Ishikawa (cell line): Measurements from ENCODE around the gene TNRC6C.

Experiments
- CEBPB ChIP-seq: IDR thresholded peaks from 2 replicates; pipeline ENCODE4 v1.6.1; 2012
- CREB1 ChIP-seq: IDR thresholded peaks from 2 replicates; pipeline ENCODE4 v1.6.1; 2012; ENCODE audit warnings: low read depth
- EGR1 ChIP-seq: IDR thresholded peaks from 2 replicates; pipeline ENCODE4 v1.6.1; 2012
- EP300 ChIP-seq: IDR thresholded peaks from 2 replicates; pipeline ENCODE4 v1.6.1; 2012; ENCODE audit warnings: borderline replicate concordance
- FOXM1 ChIP-seq: IDR thresholded peaks from 2 replicates; pipeline ENCODE4 v1.6.1; 2012; ENCODE audit warnings: low read depth, borderline replicate concordance
- MAX ChIP-seq: IDR thresholded peaks from 2 replicates; pipeline ENCODE4 v1.6.1; 2012
- NFIC ChIP-seq: IDR thresholded peaks from 2 replicates; pipeline ENCODE4 v1.6.1; 2012
- RAD21 ChIP-seq: IDR thresholded peaks from 2 replicates; pipeline ENCODE4 v1.6.1; 2012; ENCODE audit warnings: low read depth
- REST ChIP-seq: IDR thresholded peaks from 2 replicates; pipeline ENCODE4 v1.6.1; 2012; ENCODE audit warnings: low read depth, mild to moderate bottlenecking
- TAF1 ChIP-seq: IDR thresholded peaks from 2 replicates; pipeline ENCODE4 v1.6.1; 2012; ENCODE audit warnings: low read depth, mild to moderate bottlenecking
- TCF12 ChIP-seq: IDR thresholded peaks from 2 replicates; pipeline ENCODE4 v1.6.1; 2012; ENCODE audit warnings: low read depth
- TEAD4 ChIP-seq: IDR thresholded peaks from 2 replicates; pipeline ENCODE4 v1.6.1; 2012
- USF1 ChIP-seq: IDR thresholded peaks from 2 replicates; pipeline ENCODE4 v1.6.1; 2012
- YY1 ChIP-seq: IDR thresholded peaks from 2 replicates; pipeline ENCODE4 v1.6.1; 2012; ENCODE audit warnings: low read depth
- ZBTB7A ChIP-seq: IDR thresholded peaks from 2 replicates; pipeline ENCODE4 v1.6.1; 2012; ENCODE audit warnings: low read depth

Gene TNRC6C

GRCh38 chr17:78125138-78125913 lies 166.8 kb downstream of the TNRC6C start:
- TF ChIP-seq TAF1 (no peak), RAD21 (no peak), NFIC (no peak), TEAD4 (no peak), YY1 (no peak), ZBTB7A (no peak), USF1 (no peak), EGR1 (no peak), CREB1 (no peak), MAX (no peak), FOXM1 (no peak), EP300 (no peak), TCF12 (no peak), REST (no peak), CEBPB (no peak)

- no peak for TF ChIP-seq CREB1
Observed at GRCh38 chr17:78125976-78126894, 167.7 kb downstream of the TNRC6C start.

DNA sequence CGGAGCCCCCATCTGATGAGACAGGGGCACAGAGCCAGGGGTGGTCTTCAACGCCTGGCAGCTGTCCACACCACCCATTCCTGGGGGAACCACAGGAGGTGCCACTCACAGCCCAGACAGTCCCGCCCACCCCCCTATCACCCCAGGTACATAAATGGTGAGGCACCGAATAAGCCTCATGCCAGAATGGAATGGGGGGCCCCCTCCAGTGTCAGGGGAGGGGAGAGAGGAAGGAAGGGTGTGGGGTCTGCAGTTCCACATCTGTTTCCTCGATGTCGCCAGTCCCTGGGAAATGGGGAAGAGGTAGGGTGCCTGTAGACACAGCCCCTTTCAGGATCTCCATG lies 168.4 kb downstream of the TNRC6C start:
- no peak for TF ChIP-seq TEAD4
- TF ChIP-seq NFIC = no peak
- TF ChIP-seq USF1 = no peak
- TF ChIP-seq EGR1 = no peak

DNA sequence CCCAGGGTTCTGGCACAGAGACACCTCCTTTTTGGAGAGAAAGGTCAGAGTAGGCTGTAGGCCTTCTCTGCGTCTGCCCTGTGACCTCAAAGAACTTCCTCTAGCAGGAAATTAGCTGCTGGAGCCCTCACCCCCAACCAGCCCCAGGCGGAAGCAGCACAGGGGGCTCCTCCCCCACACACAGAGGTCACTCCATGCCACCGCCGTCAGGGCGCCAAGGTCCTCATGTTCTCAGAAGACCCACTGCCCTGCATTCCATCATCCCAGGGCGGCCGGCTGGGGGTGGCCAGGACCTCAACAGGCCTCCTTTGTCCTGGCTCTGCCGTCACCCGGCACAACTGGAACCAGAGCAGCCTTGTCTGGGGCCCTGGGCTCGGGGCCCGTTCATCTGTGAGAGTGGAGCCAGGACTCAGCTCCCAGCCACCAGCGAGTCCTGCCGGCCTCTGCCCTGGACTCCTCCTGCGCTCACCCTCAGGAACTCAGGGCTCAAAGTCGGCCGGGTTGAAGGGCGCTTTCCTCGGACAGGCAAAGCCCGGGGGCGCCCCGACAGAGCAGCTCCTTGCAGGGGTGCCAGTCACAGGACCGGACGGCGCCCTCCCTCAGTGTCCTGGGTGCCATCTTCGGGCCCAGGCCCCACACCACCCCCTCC lies 168.9 kb downstream of the TNRC6C start:
- TF ChIP-seq ZBTB7A (peak; percentile 0; the same call in 1 of the 2 replicates), EGR1 (no peak)

GRCh38 chr17:78127888-78128550 lies 169.5 kb downstream of the TNRC6C start:
- TF ChIP-seq ZBTB7A (peak; percentile 39), YY1 (no peak), TAF1 (no peak; the same call in 1 of the 2 replicates), TCF12 (0 out of 2 replicates have a peak, but pooled peaks have one; percentile 8), EP300 (no peak)

GRCh38 chr17:78128551-78129350 lies 170.2 kb downstream of the TNRC6C start, which contains the start of gene TMC6:
Gene TMC6 (minus strand): TSS chr17:78128755. CDS start chr17:78126832, 1,923 bp downstream.
- TF ChIP-seq NFIC = peak; percentile 35
- peak; percentile 57 for TF ChIP-seq TAF1
- no peak for TF ChIP-seq FOXM1
- TF ChIP-seq ZBTB7A = peak; percentile 65
- TF ChIP-seq CEBPB = no peak
- TF ChIP-seq YY1 = 0 out of 2 replicates have a peak, but pooled peaks have one; percentile 34
- peak; percentile 89 for TF ChIP-seq USF1
- peak; percentile 85 for TF ChIP-seq EGR1
- no peak for TF ChIP-seq TEAD4
- no peak for TF ChIP-seq RAD21
- TF ChIP-seq REST = no peak
- no peak for TF ChIP-seq TCF12
- TF ChIP-seq MAX = peak; percentile 43
- TF ChIP-seq EP300 = peak; percentile 1; the same call in 1 of the 2 replicates
- TF ChIP-seq CREB1 = no peak
